Measurements from ENCODE around the gene SLC12A6.

The SLC12A6 gene

DNA sequence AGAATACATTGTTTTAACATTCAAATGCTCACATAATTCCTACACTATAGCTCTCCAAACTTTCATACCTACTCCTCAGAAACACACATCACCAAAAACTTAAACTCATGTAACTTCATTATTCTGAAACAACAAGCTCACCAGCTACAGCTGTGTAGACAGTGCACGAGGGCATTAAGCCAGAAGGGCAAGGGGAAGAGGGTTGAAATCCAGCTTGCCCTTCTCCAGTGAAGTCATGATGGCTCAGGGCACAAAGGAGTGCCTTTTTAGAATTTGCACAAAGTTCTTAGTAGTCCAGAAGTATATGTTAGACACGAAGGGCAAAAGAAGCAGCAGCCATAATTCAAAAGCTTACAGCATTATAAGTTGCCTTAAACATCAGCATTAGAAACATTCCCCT is 8.6 kb downstream of the SLC12A6 start:
- DNase-seq: no peak

DNA sequence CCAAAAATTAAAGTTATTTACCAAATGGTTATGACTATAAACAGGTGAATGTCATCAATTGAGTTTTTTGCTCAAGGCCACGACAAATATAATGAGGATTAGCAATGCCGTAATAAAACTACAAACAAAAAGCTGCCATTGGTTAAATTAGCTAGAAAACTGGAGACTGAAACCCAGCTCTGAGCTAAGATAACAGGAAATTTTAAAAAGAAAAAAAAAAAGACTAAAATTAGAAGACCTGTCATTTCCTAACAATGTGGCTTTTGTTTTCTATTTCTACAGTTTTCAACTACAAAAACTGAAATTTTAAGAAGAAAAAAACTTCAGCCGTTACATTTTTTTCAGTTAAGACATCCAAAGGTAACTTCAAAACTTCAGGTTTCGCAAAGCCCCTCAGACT is 9.7 kb downstream of the SLC12A6 start:
- DNase-seq: no peak

DNA sequence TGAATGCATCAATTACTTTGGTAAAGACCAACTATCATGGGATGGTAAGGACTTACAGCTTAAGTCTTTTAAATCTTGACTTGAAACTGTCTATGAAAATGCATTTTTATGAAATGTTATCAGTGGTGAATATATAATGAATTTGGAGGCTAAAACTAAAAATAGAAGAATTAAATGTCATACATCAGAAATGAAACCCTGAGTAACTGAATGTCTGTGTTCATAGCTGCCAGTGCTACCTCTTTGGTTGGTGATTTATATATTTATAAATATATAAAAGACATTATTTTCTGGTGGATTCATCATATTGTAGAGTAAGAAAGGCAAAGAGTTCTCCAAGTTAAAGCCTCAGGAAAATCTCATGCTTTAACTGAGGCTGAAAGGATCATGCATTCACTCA is 12.2 kb downstream of the SLC12A6 start:
- DNase-seq: no peak

DNA sequence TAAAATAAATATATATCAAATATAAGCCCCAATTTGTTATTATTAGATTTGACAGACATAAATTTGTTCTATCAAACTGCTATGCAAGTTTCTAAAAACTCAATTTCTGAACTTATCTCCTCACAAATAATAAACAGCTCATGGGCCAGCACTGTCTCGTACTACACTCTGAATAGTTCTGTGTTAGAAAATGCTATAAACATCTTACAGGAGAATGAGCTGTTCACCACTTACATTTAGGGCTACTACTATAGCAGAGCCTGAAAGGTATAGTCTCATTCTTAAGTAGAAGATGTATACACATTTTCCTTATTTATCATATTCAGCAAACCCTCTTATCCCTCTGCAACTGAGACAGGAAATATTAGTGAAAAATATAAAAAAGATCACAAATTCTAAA is 12.6 kb downstream of the SLC12A6 start:
- no peak for DNase-seq

DNA sequence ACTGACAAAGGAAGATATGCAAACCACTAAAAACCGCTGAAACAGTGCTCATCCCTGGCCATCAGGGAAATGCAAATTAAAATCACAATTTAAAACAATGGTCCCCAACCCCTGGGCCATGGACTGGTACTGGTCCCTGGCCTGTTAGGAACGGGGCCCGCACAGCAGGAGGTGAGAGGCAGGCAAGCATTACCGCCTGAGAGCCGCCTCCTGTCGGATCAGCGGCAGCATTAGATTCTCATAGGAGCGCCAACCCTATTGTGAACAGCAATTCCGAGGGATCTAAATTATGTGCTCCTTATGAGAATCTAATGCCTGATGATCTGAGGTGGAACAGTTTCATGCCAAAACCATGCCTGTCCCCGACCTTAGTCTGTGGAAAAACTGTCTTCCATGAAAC is 14.4 kb downstream of the SLC12A6 start:
- no peak for DNase-seq

DNA sequence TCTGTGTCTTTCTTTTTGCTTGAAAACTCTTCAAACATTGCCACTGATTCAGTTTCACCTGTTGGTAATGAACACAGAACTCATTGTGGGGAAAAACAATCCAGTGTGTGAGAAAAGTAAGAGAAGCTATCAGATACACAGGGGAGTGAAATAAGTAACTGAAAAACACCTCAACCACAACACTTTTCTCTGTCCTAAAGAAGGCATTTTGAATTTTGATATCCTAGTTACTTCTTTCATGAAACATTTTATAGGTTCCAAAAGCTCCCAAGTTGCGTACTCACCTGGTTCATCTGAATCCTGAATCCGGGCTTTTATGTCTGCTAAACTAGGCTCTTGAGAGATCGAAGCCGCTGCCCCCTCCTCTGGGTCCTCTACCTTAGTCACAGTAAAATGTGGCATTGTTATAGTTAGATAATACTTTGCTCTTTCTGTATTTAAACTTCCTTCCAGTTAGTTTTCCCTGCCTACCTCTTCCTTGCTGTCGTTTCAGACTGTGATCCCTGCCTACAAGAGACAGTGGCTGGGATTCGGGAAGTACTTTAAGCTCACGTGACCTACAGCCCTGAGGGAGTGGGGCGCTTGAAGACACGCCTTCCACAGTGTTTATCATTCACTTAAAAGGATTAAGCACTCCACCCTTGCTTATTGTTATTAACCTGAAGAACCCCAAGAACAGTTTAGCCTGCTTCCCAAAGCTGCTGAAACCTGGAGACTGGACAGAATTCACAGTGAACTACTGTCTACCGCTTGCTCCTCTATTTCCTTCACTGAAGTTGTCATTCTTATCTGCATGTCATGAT is 19.1 kb downstream of the SLC12A6 start:
- no peak for DNase-seq

DNA sequence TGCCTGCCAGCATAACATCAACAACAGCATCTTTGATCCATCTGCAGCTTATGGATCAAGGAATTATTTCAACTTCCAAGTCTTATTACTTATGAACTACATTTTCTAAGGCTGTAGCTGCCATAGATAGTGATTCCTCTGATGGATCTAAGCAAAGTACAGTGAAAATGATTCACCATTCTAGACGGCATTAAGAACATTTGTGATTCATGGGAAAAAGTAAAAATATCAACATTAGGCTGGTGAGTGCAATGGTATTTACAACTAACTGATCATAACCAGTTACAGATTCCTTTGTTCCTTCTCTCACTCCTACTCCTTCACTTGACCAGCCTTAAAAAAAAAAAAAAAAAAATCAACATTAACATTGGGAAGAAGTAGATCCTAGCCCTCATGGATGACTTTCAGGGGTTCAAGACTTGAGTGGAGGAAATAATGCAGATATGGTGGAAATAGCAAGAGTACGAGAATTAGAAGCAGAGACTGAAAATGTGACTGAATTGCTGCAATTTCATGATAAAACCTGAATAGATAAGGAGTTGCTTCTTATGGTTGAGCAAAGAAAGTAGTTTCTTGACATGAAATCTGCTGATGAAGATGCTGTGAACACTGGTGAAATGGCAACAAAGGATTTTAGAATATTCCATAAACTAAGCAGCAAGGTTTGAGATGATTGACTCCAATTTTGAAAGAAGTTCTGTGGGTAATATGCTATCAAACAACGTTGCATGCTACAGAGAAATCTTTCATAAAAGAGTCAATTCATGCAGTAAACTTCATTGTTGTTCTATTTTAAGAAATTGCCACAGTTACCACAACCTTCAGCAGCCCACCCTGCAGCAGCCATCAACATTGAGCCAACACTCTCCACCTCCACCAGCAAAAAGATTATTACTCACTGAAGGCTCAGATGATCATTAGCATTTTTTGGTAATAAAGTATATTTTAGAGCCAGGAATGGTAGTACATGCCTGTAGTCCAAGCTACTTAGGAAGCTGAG is 22.8 kb downstream of the SLC12A6 start:
- DNase-seq: no peak

DNA sequence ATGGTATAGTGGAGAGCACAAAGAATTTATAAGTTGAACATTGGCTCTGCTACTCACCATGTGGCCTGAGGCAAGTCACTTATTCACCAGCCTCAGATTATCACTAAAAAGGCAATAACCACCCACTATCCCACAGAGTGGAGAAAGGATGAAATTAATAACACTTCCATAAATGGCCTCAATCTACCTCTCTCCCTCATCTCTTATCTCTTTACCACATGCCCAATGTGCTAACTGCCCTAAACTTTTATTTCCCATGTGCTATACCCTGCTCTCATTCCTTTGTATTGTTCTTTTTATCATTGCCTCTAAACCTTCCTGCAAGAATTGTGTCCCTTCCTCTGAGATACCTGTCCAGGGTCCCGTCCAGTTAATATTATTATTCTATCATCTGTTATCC is 26.0 kb downstream of the SLC12A6 start:
- no peak for DNase-seq

DNA sequence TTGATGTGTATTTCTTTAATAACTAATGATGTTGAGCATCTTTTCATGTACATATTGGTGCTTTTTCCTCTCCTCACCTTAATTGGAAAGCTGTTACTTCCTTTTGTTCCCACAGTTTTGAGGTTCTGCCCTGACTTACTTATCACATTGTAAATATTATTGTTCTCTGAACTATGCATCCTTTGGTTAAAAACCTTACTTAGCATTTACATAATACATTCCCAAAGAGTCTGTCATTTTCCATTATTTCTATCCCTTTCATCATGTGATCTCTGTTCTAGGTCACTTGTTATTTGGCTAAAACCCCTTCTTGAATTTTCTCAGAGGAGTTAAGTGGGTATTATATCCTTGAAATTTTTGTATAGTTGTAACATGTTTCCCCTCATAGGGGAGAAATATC is 33.0 kb downstream of the SLC12A6 start:
- DNase-seq: no peak

DNA sequence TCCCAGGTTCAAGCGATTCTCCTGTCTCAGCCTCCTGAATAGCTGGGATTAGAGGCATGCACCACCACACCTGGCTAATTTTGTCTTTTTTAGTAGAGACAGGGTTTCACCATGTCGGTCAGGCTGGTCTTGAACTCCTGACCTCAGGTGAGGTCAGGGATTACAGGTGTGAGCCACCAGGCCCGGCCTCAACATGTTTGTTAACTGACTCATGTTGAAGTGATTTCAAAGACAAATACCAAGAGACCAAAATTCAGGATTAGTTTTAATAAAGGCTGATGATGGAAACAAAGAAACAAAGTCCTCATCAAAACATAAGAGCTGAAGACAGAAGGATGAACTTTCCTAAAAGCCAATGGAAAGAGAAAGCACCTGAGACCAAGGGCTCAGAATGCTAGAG is 36.5 kb downstream of the SLC12A6 start:
- no peak for DNase-seq

DNA sequence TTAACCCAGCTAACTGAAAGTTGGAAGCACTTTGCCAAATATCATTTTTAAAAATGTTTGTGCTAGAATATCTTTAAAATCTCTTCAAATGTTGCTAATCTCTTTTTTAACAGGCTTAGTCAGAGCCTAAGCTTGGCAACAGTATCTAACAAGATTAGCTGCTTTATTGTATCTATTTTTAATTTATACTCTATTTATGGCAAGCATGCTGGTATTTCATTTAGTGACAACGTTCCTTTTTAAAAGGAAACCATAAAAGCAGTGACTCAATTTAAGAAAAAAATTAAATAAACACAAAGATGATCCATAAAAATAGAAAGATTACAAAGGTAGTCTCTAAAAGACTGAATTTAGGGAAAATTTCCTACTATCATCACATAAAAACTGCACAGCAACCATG is 40.5 kb downstream of the SLC12A6 start:
- no peak for DNase-seq

DNA sequence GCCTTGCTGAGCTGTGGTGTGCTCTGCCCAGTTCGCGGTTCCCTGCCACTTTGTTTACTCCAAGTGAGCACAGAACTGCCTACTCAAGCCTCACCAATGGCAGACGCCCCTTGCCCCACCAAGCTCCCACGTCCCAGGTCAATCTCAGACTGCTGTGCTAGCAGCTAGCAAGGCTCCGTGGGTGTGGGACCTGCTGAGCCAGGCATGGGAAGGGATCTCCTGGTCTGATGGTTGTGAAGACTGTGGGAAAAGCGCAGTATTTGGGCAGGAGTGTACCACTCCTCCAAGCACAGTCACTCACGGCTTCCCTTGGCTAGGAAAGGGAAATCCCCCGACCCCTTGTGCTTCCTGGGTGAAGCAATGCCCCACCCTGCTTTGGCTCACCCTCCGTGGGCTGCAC is 45.0 kb downstream of the SLC12A6 start:
- no peak for DNase-seq

DNA sequence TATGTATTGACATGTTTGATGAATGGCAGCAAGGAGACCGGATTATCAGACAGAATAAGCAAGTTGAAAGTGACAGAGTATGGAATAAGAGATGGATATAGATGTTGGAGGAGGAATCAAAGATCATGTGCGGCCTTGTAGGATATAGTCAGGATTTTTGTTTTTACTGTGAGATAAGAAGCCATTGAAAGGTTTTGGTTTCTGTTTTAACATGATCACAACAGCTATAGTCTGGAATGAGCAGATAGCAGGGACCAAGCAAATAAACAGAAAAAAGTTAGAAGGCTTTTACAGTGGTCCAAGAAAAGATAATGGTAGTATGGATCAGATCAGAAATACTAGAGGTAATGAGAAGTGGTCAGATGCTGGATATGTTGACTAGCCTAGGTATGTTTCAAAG is 52.6 kb downstream of the SLC12A6 start:
- DNase-seq: no peak

DNA sequence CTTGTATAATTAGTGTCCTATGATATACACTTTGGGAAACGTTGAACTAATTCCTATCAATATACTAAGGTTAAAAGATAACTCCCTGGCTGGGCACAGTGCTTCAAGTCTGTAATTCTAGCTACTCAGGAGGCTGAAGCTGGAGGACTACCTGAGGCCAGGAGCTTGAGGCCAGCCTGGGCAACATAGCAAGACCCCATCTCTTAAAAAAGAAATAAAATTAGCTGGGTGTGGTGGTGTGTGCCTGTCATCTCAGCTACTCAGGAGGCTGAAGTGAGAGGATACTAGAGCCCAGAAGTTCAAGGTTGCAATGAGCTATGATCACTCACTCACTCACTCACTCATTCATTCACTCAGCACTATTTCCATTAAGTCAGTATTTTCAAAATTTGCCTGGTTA is 55.2 kb downstream of the SLC12A6 start:
- no peak for DNase-seq

DNA sequence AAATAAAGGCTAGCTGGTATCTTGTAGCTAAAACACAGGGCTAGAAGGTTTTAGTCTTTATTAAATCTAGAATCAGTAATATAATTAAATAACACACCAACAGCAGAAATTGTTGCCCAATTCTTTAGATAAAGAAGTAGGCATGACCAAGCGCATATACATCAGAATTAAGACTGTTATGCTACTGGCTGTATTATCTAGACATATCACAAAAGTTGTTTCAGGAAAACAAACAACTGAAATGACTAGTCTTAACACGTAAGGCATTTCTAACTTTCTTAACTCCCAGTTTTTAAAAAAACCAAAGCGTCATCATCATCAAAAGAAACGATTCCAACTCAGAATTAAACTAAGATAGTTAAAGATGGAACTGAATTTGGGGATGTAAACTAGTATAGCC is 57.4 kb downstream of the SLC12A6 start:
- DNase-seq: no peak

DNA sequence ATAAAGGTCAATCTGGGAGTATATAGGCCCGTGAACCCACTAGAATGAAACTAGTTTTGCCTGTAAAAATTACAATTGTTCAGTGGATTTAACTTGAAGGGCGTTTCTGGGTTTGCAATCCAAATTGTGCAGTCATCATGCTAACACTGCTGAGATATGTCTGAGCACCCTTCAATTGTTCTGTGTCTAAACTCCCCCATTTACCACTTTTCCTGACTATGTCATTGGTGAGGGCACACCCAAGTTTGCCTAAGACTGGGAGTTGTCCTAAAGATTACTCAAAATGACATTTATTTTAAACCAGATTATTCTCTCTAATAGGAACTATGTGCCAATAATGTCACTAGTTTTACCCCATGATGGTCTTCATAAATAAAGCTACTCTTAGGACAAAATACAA is 58.2 kb downstream of the SLC12A6 start:
- no peak for DNase-seq

DNA sequence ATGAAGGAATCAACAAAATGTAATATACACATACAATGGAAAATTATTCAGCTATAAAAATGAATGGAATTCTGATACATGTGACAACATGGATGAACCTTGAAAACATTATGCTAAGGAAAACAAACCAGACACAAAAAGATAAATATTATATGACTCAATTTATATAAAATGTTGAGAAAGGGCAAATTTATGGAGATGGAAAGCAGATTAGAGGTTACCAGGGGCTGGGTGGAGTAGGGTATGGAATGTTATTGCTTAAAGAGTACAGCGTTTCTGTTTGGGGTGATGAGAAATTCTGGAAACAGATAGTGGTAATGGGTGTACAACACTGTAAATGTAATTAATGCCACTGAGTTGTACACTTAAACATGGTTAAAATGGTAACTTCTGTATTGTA is 61.9 kb downstream of the SLC12A6 start:
- no peak for DNase-seq

DNA sequence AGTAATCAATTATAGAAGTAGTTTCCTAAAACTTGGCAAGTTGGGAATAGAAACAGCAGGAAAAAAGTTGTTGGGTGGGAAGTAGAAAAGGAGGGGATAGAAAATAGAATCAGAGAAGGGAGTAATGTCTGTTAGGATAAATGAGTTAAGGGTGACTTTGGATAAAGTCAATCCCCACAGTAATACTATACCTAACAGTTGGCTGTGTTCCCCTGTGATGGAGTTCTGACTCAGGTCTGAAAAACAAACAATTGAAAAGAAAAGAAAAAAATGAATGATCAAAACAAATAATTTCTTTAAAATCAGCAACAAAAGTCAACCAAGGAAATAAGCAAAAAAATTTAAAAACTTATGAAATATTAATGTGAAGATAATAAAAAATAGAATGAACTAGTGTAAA is 62.4 kb downstream of the SLC12A6 start:
- no peak for DNase-seq

DNA sequence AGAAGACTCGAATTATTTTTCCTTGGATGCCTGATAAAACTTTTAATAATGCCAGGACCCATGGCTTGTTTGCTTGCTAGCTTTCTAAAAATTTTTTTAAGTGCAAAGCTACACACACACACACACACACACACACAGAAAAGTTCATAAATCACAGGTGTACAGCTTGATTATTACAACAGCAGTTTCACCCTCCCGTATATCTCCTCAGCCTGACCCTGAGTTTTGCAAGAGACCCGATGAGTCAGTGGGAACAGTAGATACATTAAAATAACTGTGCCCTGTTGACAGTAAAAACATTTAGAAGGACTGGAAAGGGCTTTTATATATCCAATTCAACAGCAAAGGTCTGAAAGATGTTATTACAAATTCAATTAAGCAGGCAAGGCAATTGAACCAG is 66.1 kb downstream of the SLC12A6 start:
- DNase-seq: no peak

DNA sequence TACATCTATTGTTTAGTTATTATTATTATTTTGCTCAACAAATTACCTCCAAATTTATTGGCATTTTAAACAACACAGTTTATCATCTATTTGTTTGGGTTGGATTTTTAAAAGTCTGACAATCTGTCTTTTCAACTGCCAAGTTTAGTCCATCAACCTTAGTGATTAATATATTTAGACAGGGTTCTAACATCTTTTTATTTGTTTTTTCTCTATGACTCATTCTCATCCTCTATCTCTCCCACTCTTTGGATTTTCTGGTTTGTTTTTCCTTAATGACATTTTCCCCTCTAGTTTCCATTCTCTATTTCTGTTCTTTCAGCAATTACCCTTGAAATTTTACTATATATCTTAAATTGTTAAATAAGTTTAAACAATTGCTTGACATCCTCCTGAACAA is 70.8 kb downstream of the SLC12A6 start:
- DNase-seq: no peak

DNA sequence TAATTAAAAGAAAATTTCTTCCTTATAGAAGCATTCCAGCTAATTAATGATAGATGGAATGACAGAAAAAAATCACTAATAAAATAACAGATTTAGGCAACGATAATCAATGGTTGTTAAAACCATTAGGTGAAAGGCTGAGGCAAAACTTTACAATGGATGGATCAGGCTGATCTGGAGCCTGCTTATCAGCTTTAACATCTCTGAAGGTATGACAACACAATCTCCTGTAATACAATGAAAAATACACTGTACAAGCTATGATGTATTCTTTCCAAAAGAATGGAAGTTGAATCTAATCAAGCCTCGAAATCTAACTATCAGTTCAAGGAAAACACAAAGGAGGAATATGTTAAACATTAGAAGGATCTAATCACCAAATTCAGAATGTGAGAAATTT is 73.5 kb downstream of the SLC12A6 start:
- no peak for DNase-seq

DNA sequence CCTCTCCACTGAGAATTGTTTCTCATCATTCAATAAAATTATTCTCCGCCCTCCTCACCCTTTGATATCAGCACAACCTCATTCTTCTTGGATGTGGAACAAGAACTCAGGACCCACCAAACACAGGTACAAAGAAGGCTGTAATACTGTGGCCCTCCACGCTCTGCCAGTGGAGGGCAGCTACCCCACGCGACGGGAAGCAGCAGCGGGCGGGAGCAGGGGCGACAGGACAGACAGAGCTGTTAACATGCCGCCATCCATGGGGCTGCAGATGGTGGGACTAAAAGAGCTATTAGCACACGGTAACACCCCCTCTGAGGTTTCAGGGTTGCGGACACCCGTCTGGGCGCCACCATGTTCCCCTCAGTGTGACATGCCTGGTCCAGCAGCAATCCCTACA is 75.2 kb downstream of the SLC12A6 start:
- no peak for DNase-seq

DNA sequence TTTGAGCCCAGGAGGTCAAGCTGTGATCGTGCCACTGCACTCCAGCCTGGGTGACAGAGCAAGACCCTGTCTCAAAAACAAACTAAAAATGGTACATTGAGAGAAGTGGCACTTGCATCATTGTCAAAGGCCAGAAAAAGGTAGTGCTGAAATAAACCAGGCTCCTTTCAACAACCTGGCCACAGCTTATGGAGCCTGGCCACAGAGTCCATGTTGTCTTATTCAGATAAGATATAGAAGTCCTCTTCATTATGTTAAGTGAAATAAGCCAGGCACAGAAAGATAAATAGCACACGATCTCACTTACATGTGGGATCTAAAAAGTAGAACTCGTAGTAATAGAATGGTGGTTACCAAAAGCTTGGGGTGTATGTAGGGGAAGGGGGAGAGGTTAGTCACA is 78.0 kb downstream of the SLC12A6 start:
- DNase-seq: no peak

DNA sequence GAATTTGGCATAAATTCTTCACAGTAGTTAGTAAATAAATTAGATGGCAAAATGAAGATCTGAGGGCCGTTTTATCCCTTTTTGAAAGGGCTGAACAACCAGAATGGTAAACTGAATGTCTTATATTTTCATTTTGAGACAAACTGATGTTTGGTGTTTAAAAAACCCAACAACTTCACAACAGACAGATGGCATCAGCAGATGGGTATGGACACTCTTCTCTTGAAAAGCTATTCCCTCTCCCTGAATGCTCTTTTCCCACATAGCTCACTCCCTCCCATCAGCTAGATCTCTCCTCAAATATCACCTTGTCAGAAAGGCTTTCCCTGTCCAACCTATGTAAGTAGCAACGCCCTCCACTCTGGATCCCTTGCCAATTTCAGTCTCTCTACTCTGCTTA is 79.4 kb downstream of the SLC12A6 start:
- no peak for DNase-seq

Measured in effector CD4-positive, alpha-beta T cell (primary cell).